GM23338 (cell line): Measurements from ENCODE around the gene PNRC2. TPM values are rescaled to one million over a fixed set of nuclear protein-coding genes. Genes with fewer than 3 reads are reported as not detected.

ENCODE experiments used
- ATAC-seq: fragments of 200-7000 bp; cut with Tn5 transposase; 3 replicates; pipeline ENCODE4 v1.9.1; 2020
- DNase-seq: peaks from one replicate; pipeline ENCODE4 v3.0.0-alpha.2; 2015; ENCODE audit warnings: low spot score
- H2AFZ ChIP-seq: fragments of 200-600 bp; sonication (generic); 2 replicates; pipeline ENCODE4 v1.8.0; 2016; ENCODE audit warnings: antibody characterized with exemption, mild to moderate bottlenecking, moderate library complexity
- H3F3A ChIP-seq: fragments of 200-600 bp; sonication (generic); replicated peaks from 2 replicates; pipeline ENCODE4 v1.8.0; 2017; ENCODE audit warnings: antibody characterized with exemption, mixed run types, low read depth
- H3K27ac ChIP-seq: fragments of 200-600 bp; sonication (generic); 2 replicates; pipeline ENCODE4 v1.6.1; 2016; ENCODE audit warnings: low read depth
- H3K27me3 ChIP-seq: fragments of 200-600 bp; sonication (generic); 2 replicates; pipeline ENCODE4 v1.8.0; 2016; ENCODE audit warnings: mild to moderate bottlenecking, mixed run types, moderate library complexity; ENCODE audit not compliant: insufficient read depth
- H3K36me3 ChIP-seq: fragments of 200-600 bp; sonication (generic); 2 replicates; pipeline ENCODE4 v1.8.0; 2016; ENCODE audit warnings: mild to moderate bottlenecking; ENCODE audit not compliant: insufficient read depth
- H3K4me1 ChIP-seq: fragments of 200-600 bp; sonication (generic); 2 replicates; pipeline ENCODE4 v1.8.0; 2016; ENCODE audit warnings: mild to moderate bottlenecking, moderate library complexity; ENCODE audit not compliant: insufficient read depth
- H3K4me2 ChIP-seq: fragments of 200-600 bp; sonication (generic); 2 replicates; pipeline ENCODE4 v1.7.1; 2017; ENCODE audit warnings: mixed run types
- H3K4me3 ChIP-seq: fragments of 200-600 bp; sonication (generic); 2 replicates; pipeline ENCODE4 v1.6.1; 2016; ENCODE audit warnings: mixed run types
- H3K79me2 ChIP-seq: fragments of 200-600 bp; sonication (generic); replicated peaks from 2 replicates; pipeline ENCODE4 v1.8.0; 2017; ENCODE audit warnings: mild to moderate bottlenecking; ENCODE audit not compliant: insufficient read depth
- H3K9me2 ChIP-seq: fragments of 200-600 bp; sonication (generic); 2 replicates; pipeline ENCODE4 v1.8.0; 2017; ENCODE audit not compliant: insufficient read depth
- H4K20me1 ChIP-seq: fragments of 200-600 bp; sonication (generic); replicated peaks from 2 replicates; pipeline ENCODE4 v1.8.0; 2017; ENCODE audit warnings: mild to moderate bottlenecking; ENCODE audit not compliant: insufficient read depth
- H3K27ac Mint-ChIP-seq: 2 replicates; pipeline ENCODE4 v1.8.0; 2020; ENCODE audit warnings: inconsistent platforms, mild to moderate bottlenecking, moderate library complexity, mixed read lengths
- H3K27me3 Mint-ChIP-seq: 3 replicates; pipeline ENCODE4 v1.8.0; 2022; ENCODE audit warnings: low read depth, mild to moderate bottlenecking, moderate library complexity, mixed read lengths, inconsistent platforms; ENCODE audit not compliant: insufficient read depth, poor library complexity
- H3K36me3 Mint-ChIP-seq: 3 replicates; pipeline ENCODE4 v1.8.0; 2021; ENCODE audit warnings: low read depth, mild to moderate bottlenecking, inconsistent platforms, moderate library complexity, mixed read lengths
- H3K4me1 Mint-ChIP-seq: 3 replicates; pipeline ENCODE4 v1.8.0; 2020; ENCODE audit warnings: mild to moderate bottlenecking, inconsistent platforms, mixed read lengths
- H3K4me3 Mint-ChIP-seq: 3 replicates; pipeline ENCODE4 v1.8.0; 2021; ENCODE audit warnings: moderate library complexity, mild to moderate bottlenecking, inconsistent platforms, mixed read lengths
- H3K9me3 Mint-ChIP-seq: 3 replicates; pipeline ENCODE4 v1.8.0; 2020; ENCODE audit warnings: moderate library complexity, mild to moderate bottlenecking, inconsistent platforms, mixed read lengths
- CREB1 ChIP-seq: fragments of 250-450 bp; sonication (Bioruptor Pico); IDR thresholded peaks from 2 replicates; pipeline ENCODE4 v1.5.0; 2020; ENCODE audit warnings: low read depth, mild to moderate bottlenecking, moderate library complexity
- CTCF ChIP-seq, 2 experiments: fragments of 200-600 bp in 1 of 2; sonication (generic) in 1 of 2; conservative IDR thresholded peaks; 2 replicates each; pipeline versions ENCODE4 v1.5.1 to v1.6.1; 2016 to 2017; ENCODE audit warnings: antibody characterized with exemption in 2 of 2, low read depth in 2 of 2, mild to moderate bottlenecking in 2 of 2, moderate library complexity in 1 of 2
- ETS1 ChIP-seq: IDR thresholded peaks from 2 replicates; pipeline ENCODE4 v1.6.1; 2016; ENCODE audit warnings: antibody characterized with exemption
- EZH2 ChIP-seq: fragments of 200-600 bp; sonication (generic); IDR thresholded peaks from one replicate; pipeline ENCODE4 v1.8.0; 2017; ENCODE audit warnings: antibody characterized with exemption, mild to moderate bottlenecking, low read depth; ENCODE audit not compliant: unreplicated experiment
- EZH2phosphoT487 ChIP-seq: fragments of 200-600 bp; sonication (generic); IDR thresholded peaks from one replicate; pipeline ENCODE4 v1.8.1; 2018; ENCODE audit warnings: antibody characterized with exemption; ENCODE audit not compliant: unreplicated experiment
- JUNB ChIP-seq: IDR thresholded peaks from one replicate; pipeline ENCODE4 v1.6.1; 2016; ENCODE audit warnings: antibody characterized with exemption; ENCODE audit not compliant: unreplicated experiment
- NANOG ChIP-seq: IDR thresholded peaks from 2 replicates; pipeline ENCODE4 v1.6.1; 2016; ENCODE audit warnings: antibody characterized with exemption, borderline replicate concordance
- POLR2AphosphoS5 ChIP-seq: IDR thresholded peaks from 2 replicates; pipeline ENCODE4 v1.6.1; 2016; ENCODE audit warnings: antibody characterized with exemption, low read depth
- REST ChIP-seq: IDR thresholded peaks from one replicate; pipeline ENCODE4 v1.6.1; 2018; ENCODE audit warnings: antibody characterized with exemption; ENCODE audit not compliant: unreplicated experiment
- STAT1 ChIP-seq: IDR thresholded peaks from one replicate; pipeline ENCODE4 v1.6.1; 2016; ENCODE audit warnings: antibody characterized with exemption; ENCODE audit not compliant: unreplicated experiment
- ZNF114 ChIP-seq: fragments of 250-450 bp; sonication (Bioruptor Pico); IDR thresholded peaks from 2 replicates; pipeline ENCODE4 v1.5.0; 2020; ENCODE audit warnings: mild to moderate bottlenecking, moderate library complexity
- ZNF331 ChIP-seq: fragments of 250-450 bp; sonication (Bioruptor Pico); IDR thresholded peaks from 2 replicates; pipeline ENCODE4 v1.5.0; 2020; ENCODE audit warnings: low read depth, mild to moderate bottlenecking, moderate library complexity
- ZNF462 ChIP-seq: fragments of 250-450 bp; sonication (Bioruptor Pico); IDR thresholded peaks from 2 replicates; pipeline ENCODE4 v1.5.0; 2020; ENCODE audit warnings: mild to moderate bottlenecking, moderate library complexity
- polyA plus RNA-seq: library from polyadenylated mRNA; unstranded; fragments of >200 nt; fragmentation: Nextera tagmentation; extraction: Ambion mirVana; gene quantifications from 2 replicates; pipeline ENCODE4 v1.2.1, GENCODE V29; 2016
- total RNA-seq: library from RNA; depleted of rRNA; stranded (reverse); fragments of >200 nt; shearing (Covaris generic); gene quantifications from 2 replicates; pipeline ENCODE4 v1.2.3, GENCODE V29; 2014

The PNRC2 gene
- total and polyA plus RNA-seq, 2 experiments from 2014 or later: 157 to 237 TPM

DNA sequence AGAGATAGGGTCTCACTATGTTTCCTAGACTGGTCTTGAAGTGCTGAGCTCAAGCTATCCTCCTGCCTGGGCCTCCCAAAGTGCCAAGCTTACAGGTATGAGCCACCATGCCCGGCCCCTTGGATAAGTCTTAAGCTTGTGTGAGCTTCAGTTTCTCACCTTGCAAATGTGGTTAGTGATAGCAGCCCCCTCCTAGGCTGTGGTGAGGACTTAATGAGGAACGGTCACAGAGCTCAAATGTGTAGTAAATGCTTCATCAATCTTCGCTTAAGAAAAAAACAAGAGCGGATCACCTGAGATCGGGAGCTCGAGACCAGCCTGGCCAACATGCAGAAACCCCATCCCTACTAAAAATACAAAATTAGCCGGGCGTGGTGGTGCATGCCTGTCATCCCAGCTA is 49.5 kb upstream of the PNRC2 start:
- Histone ChIP-seq H2AFZ (no peak overlapping the region), H3K4me3 (no peak overlapping the region), H3K27ac (no peak overlapping the region), H4K20me1 (no peaks in the 10 kb centered on the region), H3K36me3 (no peaks in the 10 kb centered on the region), H3K4me2 (no peak overlapping the region), H3K79me2 (no peaks in the 10 kb centered on the region), H3K9me2 (no peaks in the 10 kb centered on the region), H3K4me1 (no peaks in the 10 kb centered on the region; the same call in 1 of the 2 replicates), H3F3A (no peaks in the 10 kb centered on the region), H3K27me3 (peaks cover under 1% of the 10 kb centered on the region; the same call in 1 of the 2 replicates)
- Mint-ChIP-seq H3K9me3 (no peaks in the 10 kb centered on the region), H3K4me1 (peaks cover 4% of the 10 kb centered on the region), H3K36me3 (no peaks in the 10 kb centered on the region; the same call in 2 of the 3 replicates), H3K27me3 (peaks cover 4% of the 10 kb centered on the region), H3K27ac (no peak overlapping the region), H3K4me3 (no peak overlapping the region)
- ATAC-seq: no peak
- TF ChIP-seq JUNB (no peak), STAT1 (no peak), CREB1 (CRISPR knock-in tag) (no peak), ZNF331 (CRISPR knock-in tag) (no peak), ZNF114 (no peak), EZH2 (no peak), EZH2phosphoT487 (no peak), POLR2AphosphoS5 (no peak), REST (no peak), NANOG (no peak), CTCF (conservative IDR thresholded peaks at IDR 0.05; ENCODE audit: low read depth in 2 of 2) (no peak), ETS1 (no peak), ZNF462 (CRISPR knock-in tag) (no peak)
- no peak for DNase-seq
